NOMO-1 treated with DMSO at 0.1 percent for 48 hours (cell line): ENCODE measurements around the gene ZDHHC8.
"Not testable (repeated sequence)": the region's sequence is repeated elsewhere in the genome, so short reads cannot be mapped to it uniquely, and the experiment has no call there.

Experiments used
- DNase-seq: peaks from one replicate; lab custom pipeline; 2025; ENCODE audit not compliant: unreplicated experiment; lab: John Stamatoyannopoulos, UW

The ZDHHC8 gene

GRCh38 chr22:20157430-20158183, 26.0 kb downstream of the ZDHHC8 start:
- no peak for DNase-seq

GRCh38 chr22:20158391-20159036, 26.9 kb downstream of the ZDHHC8 start:
- no peak for DNase-seq

- no peak for DNase-seq
Observed at GRCh38 chr22:20159076-20159475, 27.5 kb downstream of the ZDHHC8 start.

GRCh38 chr22:20159531-20159930, 27.9 kb downstream of the ZDHHC8 start:
- DNase-seq, result not testable (repeated sequence)

GRCh38 chr22:20160041-20160440, 28.4 kb downstream of the ZDHHC8 start:
- no peak for DNase-seq

GRCh38 chr22:20164863-20165262, 33.3 kb downstream of the ZDHHC8 start:
- no peak for DNase-seq

GRCh38 chr22:20165421-20165820, 33.8 kb downstream of the ZDHHC8 start:
- no peak for DNase-seq

- no peak for DNase-seq
Observed at GRCh38 chr22:20165913-20166312, 34.3 kb downstream of the ZDHHC8 start.

- DNase-seq, result no peak
Observed at GRCh38 chr22:20166703-20167102, 35.1 kb downstream of the ZDHHC8 start.

GRCh38 chr22:20167643-20168322, 36.2 kb downstream of the ZDHHC8 start:
- DNase-seq, result no peak

GRCh38 chr22:20169253-20169822, 37.7 kb downstream of the ZDHHC8 start:
- DNase-seq, result no peak

GRCh38 chr22:20170170-20170569, 38.6 kb downstream of the ZDHHC8 start:
- no peak for DNase-seq

GRCh38 chr22:20171288-20172140, 39.9 kb downstream of the ZDHHC8 start:
- no peak for DNase-seq

GRCh38 chr22:20172141-20172613, 40.6 kb downstream of the ZDHHC8 start:
- DNase-seq, result no peak

GRCh38 chr22:20173246-20173645, 41.6 kb downstream of the ZDHHC8 start:
- no peak for DNase-seq

GRCh38 chr22:20173772-20174171, 42.2 kb downstream of the ZDHHC8 start:
- DNase-seq, result no peak

GRCh38 chr22:20174785-20175596, 43.4 kb downstream of the ZDHHC8 start:
- DNase-seq, result peak; percentile 10

GRCh38 chr22:20175597-20175900, 43.9 kb downstream of the ZDHHC8 start:
- DNase-seq, result no peak

- no peak for DNase-seq
Observed at GRCh38 chr22:20176421-20177085, 44.9 kb downstream of the ZDHHC8 start.
